Prostate gland (tissue), 2 donors: ENCODE results near the gene SEC16B.

Experiments
- CTCF ChIP-seq, 4 experiments: fragments of 200-600 bp in 2 of 4; fragments of 450-650 bp in 2 of 4; sonication (generic) in 2 of 4; IDR thresholded peaks; 1 replicate in 3 of 4; 2 replicates in 1 of 4; pipeline ENCODE4 v1.5.1; 2016 to 2019; ENCODE audit warnings: antibody characterized with exemption in 4 of 4, mild to moderate bottlenecking in 2 of 4, moderate library complexity in 2 of 4
- POLR2AphosphoS5 ChIP-seq: sonication (generic); formaldehyde crosslinking; IDR thresholded peaks from one replicate; pipeline ENCODE4 v1.6.1; 2017; ENCODE audit warnings: antibody characterized with exemption

DNA sequence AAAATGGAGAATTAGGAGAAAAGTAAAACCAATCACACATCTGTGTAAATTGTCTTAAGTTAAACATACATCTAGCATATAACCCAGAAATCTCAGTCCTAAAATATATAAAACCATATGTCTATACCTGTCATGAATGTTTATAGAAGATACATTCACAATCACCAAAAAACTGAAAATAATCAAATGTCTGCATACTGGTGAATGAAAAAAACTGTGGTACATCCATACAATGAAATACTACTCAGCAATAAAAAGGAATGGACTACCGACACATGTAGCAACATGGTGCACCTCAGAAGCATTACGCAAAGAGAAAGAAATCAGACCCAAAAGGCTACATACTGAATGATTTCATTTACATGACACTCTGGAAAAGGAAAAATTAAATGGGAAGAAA is 47.7 kb upstream of the SEC16B start:
- TF ChIP-seq CTCF (IDR thresholded peaks at IDR 0.05) (no peak), POLR2AphosphoS5 (no peak)
